GM18909 (cell line): ENCODE results near the gene OLFM3.

ENCODE experiments used
- ATAC-seq: cut with Tn5 transposase; IDR thresholded peaks from one replicate; pipeline ENCODE4 v1.9.1; 2021; ENCODE audit warnings: mild to moderate bottlenecking; ENCODE audit not compliant: unreplicated experiment, poor library complexity

OLFM3 gene

DNA sequence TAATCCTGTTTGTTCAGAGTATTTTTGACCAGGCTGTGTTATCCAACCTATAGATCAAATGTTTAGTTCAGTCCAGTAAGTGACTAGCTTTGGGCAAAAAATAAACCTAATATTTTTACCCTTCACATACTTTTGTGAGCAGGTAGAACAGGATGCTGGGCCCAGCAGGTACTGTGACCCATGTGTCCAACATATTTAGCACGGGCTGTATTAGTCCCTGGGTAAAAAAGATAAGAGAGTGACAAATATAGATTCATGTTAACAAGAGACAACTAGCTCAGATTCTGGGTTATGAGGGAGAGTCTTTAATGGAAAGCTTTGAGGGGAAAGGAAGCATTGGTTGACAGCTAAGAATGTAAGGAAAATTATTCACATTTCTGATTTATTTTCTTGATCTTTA, 43.1 kb downstream of the OLFM3 start:
- no peak for ATAC-seq

- no peak for ATAC-seq
These were observed 50.8 kb downstream of the OLFM3 start for GRCh38 chr1:101945884-101946283.

DNA sequence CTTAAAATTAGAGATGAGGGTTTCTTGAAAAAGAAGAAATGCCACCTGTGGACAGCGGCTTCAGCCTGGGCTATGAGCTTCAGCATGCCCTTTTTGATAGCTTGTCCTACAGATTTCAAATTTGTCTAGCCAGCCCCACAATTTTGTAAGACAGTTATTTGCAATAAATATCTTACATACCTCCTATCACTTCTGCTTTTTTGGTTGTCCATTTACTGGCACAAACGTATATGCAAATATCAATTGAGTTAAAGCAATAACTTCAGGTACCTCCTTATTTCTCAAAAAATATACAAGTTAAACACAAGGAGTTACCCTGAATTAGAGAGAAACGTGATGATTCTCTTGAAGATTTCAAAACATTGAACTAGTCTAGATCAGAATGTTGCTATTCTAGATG, 53.5 kb downstream of the OLFM3 start:
- no peak for ATAC-seq

- no peak for ATAC-seq
These were observed 54.1 kb downstream of the OLFM3 start for GRCh38 chr1:101942516-101943193.

DNA sequence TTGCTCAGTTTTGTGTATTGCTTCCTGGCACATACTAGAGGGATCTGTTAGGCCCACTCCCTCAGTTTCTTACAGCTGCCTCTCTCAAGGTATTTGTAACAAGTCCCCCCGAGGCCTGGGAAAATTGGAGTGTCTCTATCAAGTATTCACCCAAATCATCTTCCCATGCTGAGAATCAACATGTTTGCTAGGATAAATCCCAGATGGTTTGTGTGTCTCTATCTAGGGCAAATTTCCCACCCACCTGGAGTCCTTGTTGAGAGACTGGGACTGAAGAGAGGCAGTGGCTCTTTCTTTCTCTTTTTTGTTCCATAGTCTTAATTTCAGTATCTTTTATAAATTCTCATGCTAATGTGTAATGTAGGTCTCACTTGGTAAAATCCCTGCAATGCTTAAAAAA, 58.0 kb downstream of the OLFM3 start:
- ATAC-seq = no peak

- no peak for ATAC-seq
These were observed 67.4 kb downstream of the OLFM3 start for GRCh38 chr1:101929343-101929742.

- ATAC-seq = no peak
These were observed 67.9 kb downstream of the OLFM3 start for GRCh38 chr1:101928829-101929228.

- ATAC-seq = no peak
These were observed 72.0 kb downstream of the OLFM3 start for GRCh38 chr1:101924700-101925099.

DNA sequence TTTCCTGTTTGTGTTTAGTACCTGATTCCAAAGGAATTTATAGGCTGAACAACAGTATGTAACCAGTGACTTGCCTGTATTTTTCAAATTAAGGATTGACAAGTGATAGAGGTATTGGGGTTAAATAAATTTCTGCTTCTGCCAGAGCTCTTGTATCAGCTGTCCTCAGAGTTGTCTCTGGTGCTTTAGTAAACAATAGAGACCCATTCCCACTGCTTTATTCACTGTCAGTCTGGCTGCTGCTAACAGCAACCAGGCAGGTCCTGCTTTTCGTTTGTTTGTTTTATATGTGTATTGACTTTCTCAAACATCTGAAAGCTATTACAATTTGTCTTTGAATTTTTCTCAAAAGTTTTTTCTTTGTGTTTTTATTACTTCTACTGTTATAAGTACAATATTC, 76.1 kb downstream of the OLFM3 start:
- ATAC-seq = no peak

GRCh38 chr1:101918277-101918676, 78.4 kb downstream of the OLFM3 start:
- ATAC-seq = no peak

DNA sequence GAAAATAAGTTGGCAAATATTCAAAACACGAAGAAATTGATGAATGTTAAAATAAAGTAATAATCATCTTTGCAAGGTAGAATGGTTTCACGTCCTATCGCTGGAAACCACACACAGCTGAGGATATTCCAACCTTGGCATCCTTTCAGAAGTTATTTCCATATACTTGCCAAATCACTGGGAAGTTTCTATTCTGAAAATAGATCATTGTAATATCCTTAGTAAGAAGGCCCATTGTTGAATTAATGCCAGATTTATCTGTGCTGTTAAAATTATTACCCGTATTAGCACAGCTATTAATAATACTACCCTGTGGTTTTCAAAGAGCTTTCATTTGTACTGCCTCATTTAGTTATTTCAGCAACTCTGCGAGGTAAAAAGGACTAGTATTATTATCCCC, 81.1 kb downstream of the OLFM3 start:
- ATAC-seq = no peak

GRCh38 chr1:101914473-101915242, 82.1 kb downstream of the OLFM3 start:
- no peak for ATAC-seq

GRCh38 chr1:101911894-101912293, 84.8 kb downstream of the OLFM3 start:
- no peak for ATAC-seq

DNA sequence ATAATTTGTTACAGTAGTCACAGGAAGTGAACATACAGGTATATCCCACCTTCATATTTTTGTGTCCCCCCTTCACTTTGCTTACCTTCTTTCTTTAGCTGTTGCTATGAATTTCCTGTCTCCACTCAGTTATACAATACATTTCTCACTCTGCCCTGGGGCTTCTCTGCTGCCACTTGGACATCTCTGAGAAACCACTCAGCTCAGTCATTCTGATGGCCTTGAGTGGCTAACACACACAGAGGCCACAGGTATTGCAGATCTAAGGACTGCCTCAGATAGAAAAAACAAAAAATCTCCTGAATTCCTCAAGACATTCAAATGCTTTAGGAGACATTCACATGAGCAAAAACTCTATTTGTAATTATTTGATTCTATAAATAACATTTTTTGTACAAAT, 87.7 kb downstream of the OLFM3 start:
- ATAC-seq = no peak

GRCh38 chr1:101907264-101907663, 89.5 kb downstream of the OLFM3 start:
- no peak for ATAC-seq

DNA sequence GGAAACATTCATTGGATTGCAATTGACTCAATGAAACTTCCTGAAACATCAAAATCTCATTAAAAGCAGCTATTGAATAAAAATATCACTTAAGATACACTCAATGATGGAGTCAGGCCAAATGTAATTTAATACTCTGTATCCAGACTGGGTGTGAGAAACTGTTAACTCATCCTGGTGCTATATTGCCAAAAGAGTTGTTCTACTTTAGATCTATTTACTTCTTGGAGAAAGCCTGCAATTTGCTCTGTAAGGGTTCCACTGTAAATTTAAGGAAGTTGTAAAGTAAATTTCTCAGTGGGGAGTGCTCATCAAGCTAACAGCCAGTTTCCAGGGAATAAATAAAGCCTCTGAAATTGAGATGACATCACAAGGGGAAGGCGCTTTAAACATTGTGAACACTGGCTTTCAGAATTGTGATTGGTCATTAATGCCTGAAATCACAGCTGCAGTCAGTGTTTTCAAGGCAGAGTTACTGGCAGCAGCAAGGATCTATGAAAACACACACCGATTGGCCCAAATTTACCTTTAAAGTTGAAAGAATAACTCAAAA, 91.4 kb downstream of the OLFM3 start:
- no peak for ATAC-seq

DNA sequence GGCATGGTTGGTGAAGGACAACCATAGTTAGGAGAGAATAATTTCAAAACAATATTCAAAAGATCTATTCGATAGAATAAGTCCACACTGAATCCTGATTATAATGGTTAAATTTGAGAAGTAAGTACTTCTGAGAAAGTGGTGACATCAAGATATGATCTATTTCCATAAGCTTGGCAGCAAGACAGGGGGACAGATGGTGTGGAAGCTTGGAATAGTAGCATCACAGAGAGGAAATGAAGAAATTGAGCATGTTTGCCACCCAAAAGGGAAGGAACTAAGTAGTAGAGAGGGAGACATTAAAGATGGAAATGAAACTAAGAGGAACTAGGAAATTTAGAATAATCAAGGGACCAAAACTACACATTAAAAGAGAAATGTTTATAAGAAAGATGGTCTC, 94.5 kb downstream of the OLFM3 start:
- ATAC-seq = no peak

DNA sequence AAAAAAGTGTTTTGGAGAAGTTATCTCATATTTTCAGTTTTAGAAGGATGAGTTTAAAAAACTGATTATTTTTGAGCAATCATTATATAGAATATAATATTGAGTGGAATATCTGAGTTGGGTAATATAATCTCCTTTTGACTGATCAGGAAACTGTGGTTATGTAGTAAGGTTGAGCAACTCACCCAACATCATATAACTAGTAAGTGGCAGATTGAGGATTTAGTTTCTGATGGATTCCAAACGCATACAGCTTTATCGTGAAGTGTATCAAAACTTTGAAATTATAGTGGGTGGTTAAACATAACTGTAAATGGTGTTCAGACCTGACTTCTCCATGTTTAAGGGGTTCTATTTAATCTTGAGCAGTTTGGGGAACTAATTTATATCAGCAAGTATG, 98.6 kb downstream of the OLFM3 start:
- no peak for ATAC-seq

GRCh38 chr1:101884621-101885020, 112.1 kb downstream of the OLFM3 start:
- ATAC-seq = no peak

- no peak for ATAC-seq
These were observed 120.8 kb downstream of the OLFM3 start for GRCh38 chr1:101875891-101876290.

DNA sequence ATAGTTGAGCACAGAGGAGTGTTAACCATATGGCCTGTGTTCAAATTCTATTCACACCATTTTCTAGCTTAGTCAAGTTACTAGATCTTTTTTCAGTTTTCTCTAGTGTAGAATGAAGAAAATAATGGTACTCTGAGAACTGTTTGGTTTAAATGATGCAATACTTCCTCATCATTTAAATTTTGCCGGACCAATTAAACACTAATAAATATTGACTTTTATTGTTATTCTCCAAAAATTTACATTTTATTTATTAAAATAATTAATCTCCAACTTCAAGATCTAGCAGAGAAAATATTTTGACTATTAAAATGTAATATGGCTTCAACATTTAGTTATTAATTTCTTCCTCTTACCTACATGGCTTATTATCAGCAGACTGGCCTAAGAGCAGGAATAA, 123.1 kb downstream of the OLFM3 start:
- no peak for ATAC-seq

DNA sequence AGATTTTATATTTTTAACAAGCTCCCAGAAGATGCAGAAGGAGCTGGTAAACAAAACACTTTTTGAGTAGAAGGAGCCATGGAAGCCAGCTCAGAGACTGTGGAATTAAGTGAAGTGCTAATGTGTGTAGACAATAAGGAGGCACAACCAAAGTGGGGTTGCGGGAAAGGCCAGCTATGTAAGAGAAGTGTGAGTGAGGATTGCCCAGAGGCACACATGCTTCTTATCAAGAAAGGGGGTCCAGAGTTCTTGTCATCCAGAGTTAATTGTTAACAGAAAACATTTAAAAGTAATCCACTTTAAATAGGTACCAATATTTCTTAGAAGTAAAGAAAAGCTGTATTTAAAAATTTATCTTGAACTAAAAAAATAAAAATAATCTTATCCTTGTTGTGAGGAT, 136.8 kb downstream of the OLFM3 start:
- ATAC-seq = no peak
